GM21381 (cell line): ENCODE data around the gene ABI1.

Source experiments
- ATAC-seq: cut with Tn5 transposase; IDR thresholded peaks from one replicate; pipeline ENCODE4 v1.9.1; 2021; ENCODE audit warnings: mild to moderate bottlenecking, moderate library complexity; ENCODE audit not compliant: unreplicated experiment

Gene ABI1

DNA sequence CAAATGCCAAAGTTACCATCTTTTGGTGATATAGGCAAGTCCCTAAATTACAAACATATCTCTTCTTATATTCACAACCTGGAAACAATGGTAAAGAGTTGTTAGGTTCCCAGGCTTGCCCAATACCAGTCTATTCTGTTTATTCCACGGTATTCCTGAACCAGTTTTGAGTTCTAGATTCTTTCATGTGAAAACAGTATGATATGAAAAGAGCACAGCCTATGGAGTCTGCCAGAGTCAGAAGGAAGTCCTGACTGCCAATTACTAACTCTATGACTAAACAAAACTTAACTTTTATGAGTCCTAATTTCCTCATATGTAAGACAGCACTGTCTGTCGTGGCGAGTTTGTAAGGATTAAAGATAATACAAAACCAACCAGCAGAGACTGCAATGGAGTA, 5.6 kb downstream of the ABI1 start:
- no peak for ATAC-seq

DNA sequence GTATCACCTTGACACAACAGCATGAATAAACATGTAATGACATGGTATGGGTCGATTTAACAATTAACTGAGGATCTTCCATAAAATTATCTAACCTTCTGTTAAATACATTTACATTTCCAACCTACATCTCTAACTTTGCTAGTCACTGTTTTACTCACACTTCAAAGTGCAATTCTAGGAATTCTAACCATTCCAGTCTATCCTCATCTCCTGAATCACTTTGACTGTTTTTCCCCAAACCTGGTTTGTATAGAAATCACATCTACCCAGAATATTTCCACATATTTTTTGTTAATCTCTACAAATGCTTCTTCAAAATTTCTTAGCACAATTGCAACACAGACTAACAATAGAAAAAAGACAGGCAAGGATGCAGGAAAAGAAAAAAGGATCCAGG, 6.2 kb downstream of the ABI1 start:
- ATAC-seq: no peak

DNA sequence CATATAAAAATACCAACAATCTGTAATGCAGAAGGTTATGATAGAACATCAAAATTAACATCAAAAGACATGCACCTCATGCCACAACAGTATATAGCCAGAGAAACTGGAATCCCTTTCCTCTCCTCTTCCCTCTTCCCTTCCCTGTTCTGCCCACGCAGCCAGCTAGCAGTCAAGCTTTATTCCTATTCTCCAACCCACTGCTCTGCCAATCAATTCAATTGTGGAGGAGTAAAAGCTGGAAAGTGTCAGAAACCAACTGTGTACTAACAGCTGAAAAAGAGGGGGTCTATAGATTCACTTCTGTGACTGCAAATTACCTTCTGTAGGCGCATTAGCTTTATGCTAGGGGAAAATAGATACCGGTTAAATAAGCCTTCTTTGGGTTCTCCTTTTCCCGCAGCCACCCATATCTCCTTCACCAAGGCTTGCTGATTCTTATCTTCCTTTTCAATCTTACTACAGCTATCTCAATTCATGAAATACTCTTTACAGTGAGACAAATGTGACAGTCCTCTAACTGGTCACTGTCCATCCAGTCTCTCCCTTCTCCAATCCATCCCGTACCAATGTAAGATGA, 16.3 kb downstream of the ABI1 start:
- no peak for ATAC-seq

GRCh38 chr10:26843736-26844135, 17.0 kb downstream of the ABI1 start:
- ATAC-seq: no peak

DNA sequence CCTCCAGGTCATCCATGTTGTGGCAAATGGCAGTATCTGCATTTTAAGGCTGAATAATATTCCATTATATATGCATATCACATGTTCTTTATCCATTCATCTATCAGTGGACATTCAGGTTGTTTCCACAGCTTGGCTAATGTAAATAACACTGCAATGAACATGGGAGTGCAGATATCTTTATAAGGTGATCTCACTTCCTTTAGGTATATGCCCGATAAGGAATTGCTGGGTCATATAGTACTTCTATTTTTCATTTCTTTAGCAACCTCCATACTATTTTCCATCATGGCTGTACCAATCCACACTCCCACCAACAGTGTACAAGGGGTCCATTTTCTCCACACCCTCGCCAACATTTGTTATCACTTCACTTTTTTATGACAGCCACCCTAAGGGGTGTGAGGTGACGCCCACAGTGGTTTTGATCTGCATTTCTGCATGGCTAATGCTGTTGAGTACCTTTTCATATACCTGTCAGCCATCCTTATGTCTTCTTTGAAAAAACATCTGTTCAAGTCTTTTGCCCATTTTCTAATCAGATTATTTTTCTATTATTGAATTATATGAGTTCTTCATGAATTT, 18.9 kb downstream of the ABI1 start:
- ATAC-seq: no peak

DNA sequence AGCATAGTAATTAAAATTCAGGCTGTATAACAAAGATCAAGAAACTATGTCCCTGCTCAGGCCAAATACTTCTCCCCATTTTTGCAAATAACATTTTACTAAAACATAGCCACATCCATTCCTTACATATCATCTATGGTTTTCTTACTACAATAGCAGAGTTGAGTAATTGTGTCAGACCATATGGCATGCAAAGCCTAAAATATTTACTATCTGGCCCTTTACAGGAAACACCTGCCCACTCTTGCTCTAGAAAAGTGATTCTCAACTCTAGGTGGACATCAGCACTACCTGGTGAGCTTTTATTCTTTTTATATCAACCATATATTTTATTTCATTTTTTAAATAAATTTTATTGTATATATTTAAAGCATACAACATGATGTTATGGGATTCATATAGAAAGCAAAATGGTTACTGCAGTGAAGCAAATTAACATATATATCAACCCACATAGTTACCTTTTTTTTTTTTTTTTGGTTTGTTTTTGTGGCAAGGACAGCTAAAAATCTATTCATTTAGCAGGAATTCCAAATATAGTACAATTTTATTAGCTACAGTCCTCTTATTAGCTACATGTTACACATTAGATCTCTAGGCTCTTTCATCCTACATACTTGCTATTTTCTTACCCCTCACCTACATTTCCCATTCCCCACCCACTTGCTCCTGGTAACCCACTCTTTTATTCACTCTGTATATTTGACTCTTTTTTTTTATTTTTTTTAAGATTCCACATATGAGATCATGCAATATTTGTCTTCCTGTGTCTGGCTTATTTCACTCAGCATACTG, 19.6 kb downstream of the ABI1 start:
- no peak for ATAC-seq

DNA sequence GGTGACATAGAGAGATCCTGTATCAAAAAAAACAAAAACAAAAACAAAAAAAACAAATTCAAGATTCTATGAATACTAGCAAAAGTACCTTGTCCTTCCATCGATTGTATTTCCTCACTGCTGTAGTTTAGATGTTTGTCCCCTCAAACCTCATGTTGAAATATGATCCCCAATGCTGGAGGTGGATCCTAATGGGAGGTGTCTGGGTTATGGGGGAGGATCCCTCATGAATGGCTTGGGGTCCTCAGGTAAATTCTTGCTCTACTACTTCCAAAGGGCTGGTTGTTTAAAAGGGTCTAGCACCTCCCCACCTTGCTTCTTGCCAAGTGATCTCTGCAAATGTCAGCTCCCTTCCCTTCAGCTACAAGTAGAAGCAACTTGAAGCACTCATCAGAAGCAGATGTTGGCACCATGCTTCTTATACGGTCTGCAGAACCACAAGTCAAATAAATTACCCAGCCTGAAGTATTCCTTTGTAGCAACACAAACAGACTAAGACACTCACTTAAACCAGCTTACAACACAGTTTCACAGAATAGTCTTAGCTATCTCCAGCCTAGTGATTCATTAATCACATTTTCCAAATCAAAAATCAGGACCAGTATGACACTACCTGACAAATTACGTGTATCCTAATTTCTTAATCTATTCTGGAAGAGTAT, 20.7 kb downstream of the ABI1 start:
- no peak for ATAC-seq

DNA sequence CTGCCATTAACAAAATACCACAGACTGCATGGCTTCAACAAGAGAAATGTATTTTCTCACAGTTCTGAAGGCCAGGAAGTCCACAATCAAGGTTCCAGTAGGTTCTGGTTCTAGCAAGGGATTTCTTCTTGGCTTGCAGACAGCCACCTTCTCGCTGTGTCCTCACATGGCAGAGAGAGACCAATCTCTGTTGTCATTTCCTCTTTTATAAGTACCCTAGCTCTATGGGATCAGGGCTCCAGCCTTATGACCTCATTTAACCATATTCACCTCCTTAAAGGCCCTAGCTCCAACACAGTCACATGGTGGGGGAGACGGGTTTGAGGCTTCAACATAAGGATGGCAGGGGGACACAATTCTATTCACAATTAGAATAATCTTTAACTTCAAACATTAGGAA, 23.6 kb downstream of the ABI1 start:
- no peak for ATAC-seq

DNA sequence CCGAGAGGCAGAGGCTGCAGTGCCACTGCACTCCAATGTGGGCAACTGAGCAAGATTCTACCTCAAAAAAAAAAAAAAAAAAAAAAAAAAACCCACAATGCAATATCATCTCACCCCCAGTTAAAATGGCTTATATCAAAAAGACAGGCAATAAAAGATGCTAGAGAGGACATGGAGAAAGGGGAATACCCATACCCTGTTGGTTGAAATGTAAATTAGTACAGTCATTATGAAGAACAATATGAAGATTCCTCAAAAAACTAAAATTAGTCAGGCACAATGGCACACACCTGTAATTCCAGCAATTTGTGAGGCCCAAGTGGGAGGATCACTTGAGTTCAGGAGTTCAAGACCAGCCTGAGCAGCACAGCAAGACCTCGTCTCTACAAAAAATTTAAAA, 25.7 kb downstream of the ABI1 start:
- ATAC-seq: no peak

DNA sequence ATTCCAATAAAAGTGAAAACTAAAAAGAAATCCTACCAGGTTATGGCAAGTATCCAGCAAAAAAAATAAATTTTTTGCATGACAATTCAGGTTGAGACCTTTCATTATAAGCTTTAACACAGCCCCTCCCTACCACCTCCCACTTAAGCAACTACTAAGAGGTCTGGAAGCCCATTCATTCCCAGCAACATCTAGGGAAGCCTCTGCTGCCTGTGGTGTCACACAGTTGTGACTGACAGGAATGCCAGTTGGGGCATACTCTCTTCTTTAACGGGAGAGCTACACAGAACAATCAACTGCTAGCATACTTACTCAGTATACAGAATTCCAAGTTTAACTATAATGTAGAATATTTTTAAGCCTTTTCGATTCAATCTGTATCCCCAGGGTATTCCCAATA, 27.8 kb downstream of the ABI1 start:
- ATAC-seq: no peak

DNA sequence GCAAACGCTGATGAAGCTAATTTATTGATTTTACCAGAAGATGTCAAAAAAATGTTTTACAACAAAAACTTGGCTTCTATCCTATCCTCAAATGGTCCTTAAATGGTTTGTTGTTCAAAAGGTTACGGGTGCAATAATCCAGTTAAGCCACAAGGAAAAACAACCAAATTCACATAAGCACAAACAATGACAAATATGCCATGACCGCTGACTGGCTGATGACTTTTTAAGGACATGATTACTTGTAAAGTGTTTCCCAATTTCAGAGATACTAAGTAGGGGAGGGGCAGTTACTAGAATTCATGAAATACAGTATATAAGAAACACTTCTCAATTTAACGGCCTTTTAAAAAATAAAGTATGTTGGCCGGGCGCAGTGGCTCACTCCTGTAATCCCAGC, 28.8 kb downstream of the ABI1 start:
- no peak for ATAC-seq

GRCh38 chr10:26829810-26830515, 30.8 kb downstream of the ABI1 start:
- no peak for ATAC-seq

DNA sequence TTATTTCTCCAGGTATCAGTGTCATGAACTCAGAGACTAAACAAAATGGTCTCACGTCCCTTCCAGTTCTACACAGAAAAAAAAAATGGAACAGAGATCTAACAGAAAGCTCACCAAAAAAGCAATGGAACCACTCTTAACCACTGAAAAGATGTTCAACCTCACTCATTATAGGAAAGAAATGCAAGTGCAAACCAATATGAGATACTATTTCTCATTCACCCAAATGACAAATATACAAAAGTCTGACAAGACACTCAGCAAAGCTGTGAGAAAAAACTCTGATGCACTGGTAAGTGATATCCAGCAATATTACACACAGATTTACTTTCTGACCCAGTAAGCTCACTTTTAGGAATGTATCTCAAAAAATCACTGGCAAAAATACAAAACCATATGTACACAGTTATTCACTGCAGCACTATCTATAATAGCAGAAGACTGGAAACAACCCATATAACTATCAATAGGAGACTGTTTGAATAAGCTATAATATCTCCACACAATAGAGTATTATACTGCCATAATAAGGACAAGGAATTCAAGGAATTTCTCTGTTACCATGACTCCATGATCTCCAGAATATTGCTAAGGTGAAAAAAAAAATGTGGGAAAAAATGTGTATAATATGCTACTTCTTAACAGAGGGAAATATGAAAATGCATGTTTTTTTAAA, 36.6 kb downstream of the ABI1 start:
- no peak for ATAC-seq

DNA sequence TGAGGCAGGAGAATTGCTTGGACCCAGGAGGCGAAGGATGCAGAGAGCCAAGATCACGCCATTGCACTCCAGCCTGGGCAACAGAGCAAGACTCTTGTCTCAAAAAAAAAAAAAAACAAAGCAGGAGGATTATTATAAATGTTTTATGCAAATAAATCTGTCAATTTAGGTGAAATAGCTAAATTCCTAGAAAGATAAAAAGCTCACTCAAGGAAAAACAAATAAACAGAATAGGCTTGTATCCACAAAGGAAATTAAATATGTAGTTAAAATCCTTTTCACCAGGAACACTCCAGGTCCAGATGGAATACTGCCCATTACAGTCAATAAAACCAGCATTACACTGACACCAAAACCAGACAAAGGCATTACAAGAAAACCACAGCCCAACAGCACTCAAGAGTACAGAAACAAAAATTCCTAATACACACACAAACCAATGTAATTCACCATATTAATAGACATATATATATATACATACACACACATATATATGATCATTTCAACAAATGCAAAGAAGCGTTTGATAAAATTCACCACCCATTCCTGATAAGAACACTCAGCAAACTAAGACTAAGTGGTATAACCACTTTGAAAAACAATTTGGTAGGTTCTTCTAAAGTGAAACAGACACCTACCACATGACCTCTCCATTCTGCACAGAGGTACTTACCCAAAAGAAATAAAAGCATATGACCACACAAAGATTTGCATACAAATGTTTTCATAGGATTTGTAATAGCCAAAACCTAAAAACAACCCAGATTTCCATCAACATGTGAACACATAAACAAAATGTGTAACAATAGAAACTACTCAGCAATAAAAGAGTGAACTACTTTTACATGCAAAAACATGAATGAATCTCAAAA, 38.8 kb downstream of the ABI1 start:
- ATAC-seq: no peak

DNA sequence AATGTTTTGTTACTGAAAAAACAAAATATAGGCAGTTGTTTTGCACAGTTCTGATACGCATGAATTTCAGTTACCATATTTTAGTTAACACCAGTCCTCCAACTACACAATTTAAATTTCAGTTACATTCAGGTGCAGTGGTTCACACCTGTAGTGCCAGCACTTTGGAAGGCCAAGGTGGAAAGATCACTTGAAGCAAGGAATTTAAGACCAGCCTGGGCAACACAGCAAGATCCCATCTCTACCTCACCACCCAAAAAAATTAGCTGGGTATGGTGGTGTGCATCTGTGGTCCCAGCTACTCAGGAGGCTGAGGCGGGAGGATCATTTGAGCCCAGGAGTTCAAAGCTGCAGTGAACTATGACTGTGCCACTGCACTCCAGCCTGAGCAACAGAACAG, 45.3 kb downstream of the ABI1 start:
- no peak for ATAC-seq

DNA sequence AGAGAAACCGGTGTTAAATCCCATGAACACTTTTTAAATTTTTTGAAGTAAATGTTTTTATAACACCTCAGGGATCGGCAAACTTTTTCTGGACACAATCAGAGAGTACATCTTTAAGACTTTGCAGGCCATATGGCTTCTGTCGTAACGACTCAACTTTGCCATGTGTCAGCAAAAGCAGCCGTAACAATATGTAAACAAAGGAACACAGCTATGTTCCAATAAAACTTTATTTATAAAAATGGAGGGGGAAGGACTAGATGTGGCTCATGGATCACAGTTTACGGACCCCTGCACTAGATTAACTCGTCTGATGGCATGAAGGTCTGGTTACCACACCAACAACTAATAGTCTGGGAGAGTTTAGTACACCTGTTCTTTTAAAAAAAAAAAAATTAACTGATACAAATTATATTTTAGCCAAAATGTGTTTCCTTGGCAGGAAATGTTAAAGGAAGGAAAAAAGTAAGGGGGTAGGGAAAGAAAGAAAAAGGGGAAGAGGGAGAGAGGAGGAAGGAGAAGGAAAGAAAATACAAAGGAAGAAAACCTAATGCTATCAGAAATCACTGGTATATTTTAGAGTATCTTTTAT, 50.2 kb downstream of the ABI1 start:
- no peak for ATAC-seq

- ATAC-seq: no peak
Observed at GRCh38 chr10:26809973-26810372, 50.8 kb downstream of the ABI1 start.

- ATAC-seq: no peak
Observed at GRCh38 chr10:26807532-26807931, 53.2 kb downstream of the ABI1 start.

GRCh38 chr10:26806557-26806956, 54.2 kb downstream of the ABI1 start:
- ATAC-seq: no peak
